ENCODE results near the gene VPS4A. TPM values are rescaled to one million over a fixed set of nuclear protein-coding genes. Genes with fewer than 3 reads are reported as not detected.

VPS4A gene
- total RNA-seq, 6 donors from 2014 or later, result 27.8 to 48.6 (median 32.9) TPM

GRCh38 chr16:69364088-69364487 is 52.9 kb downstream of the VPS4A start:
- Histone ChIP-seq H3K4me3 (no peak overlapping the region), H3K4me1 (no peaks in the 10 kb centered on the region), H3K9me3 (no peaks in the 10 kb centered on the region), H3K27me3 (no peaks in the 10 kb centered on the region), H3K27ac (peak overlapping the region in 1 of 4 donors; percentile 70), H3K36me3 (peaks cover 26 to 74% (median 47%) of the 10 kb centered on the region in 4 donors)
- no peak for TF ChIP-seq EP300 (IDR thresholded peaks at IDR 0.05)
- no peak for TF ChIP-seq POLR2AphosphoS5 (IDR thresholded peaks at IDR 0.05)
- TF ChIP-seq CTCF (IDR thresholded peaks at IDR 0.05), result no peak
- TF ChIP-seq POLR2A (IDR thresholded peaks at IDR 0.05), result no peak
- ATAC-seq (ENCODE audit: low FRiP score in 2 of 2), result no peak
- 89 to 93% methylated on average over 2 of the region's 2 CpGs for WGBS, 2 donors
- DNase-seq, result no peak

GRCh38 chr16:69365901-69366300 is 54.8 kb downstream of the VPS4A start:
- ATAC-seq (ENCODE audit: low FRiP score in 2 of 2), result no peak

GRCh38 chr16:69366431-69366830 is 55.3 kb downstream of the VPS4A start:
- no peaks in the 10 kb centered on the region for H3K4me1 ChIP-seq
- no peak overlapping the region for H3K27ac ChIP-seq
- ATAC-seq (ENCODE audit: low FRiP score in 2 of 2) (no peak), DNase-seq (no peak)
- H3K27me3 ChIP-seq, result no peaks in the 10 kb centered on the region
- 95 to 96% methylated on average over 4 to 7 of the region's 7 CpGs for WGBS, 2 donors
- no peak overlapping the region for H3K4me3 ChIP-seq
- no peaks in the 10 kb centered on the region for H3K9me3 ChIP-seq
- TF ChIP-seq POLR2AphosphoS5 (IDR thresholded peaks at IDR 0.05) (no peak), EP300 (IDR thresholded peaks at IDR 0.05) (no peak), POLR2A (IDR thresholded peaks at IDR 0.05) (no peak), CTCF (IDR thresholded peaks at IDR 0.05) (no peak)
- peaks cover 33 to 81% (median 62%) of the 10 kb centered on the region in 4 donors for H3K36me3 ChIP-seq

More at GRCh38 chr16:69365901-69366300, 54.8 kb downstream of the VPS4A start:
- Histone ChIP-seq H3K4me1 (no peaks in the 10 kb centered on the region), H3K36me3 (peaks cover 33 to 80% (median 62%) of the 10 kb centered on the region in 4 donors), H3K4me3 (no peak overlapping the region), H3K27ac (no peak overlapping the region), H3K9me3 (no peaks in the 10 kb centered on the region), H3K27me3 (no peaks in the 10 kb centered on the region)
- no peak for DNase-seq
- TF ChIP-seq POLR2AphosphoS5 (IDR thresholded peaks at IDR 0.05), result no peak
- no peak for TF ChIP-seq CTCF (IDR thresholded peaks at IDR 0.05)
- no peak for TF ChIP-seq POLR2A (IDR thresholded peaks at IDR 0.05)
- no peak for TF ChIP-seq EP300 (IDR thresholded peaks at IDR 0.05)
- 94 to 95% methylated on average over 2 of the region's 2 CpGs for WGBS, 2 donors

GRCh38 chr16:69367980-69368379 is 56.8 kb downstream of the VPS4A start:
- Histone ChIP-seq H3K36me3 (peaks cover 33 to 94% (median 68%) of the 10 kb centered on the region in 4 donors), H3K9me3 (no peaks in the 10 kb centered on the region), H3K27me3 (no peaks in the 10 kb centered on the region), H3K4me1 (no peaks in the 10 kb centered on the region), H3K4me3 (no peak overlapping the region), H3K27ac (no peak overlapping the region)
- no peak for DNase-seq
- 59 to 81% methylated on average over 7 of the region's 7 CpGs for WGBS, 2 donors
- no peak for ATAC-seq (ENCODE audit: low FRiP score in 2 of 2)
- TF ChIP-seq EP300 (IDR thresholded peaks at IDR 0.05), result no peak
- no peak for TF ChIP-seq POLR2AphosphoS5 (IDR thresholded peaks at IDR 0.05)
- no peak for TF ChIP-seq CTCF (IDR thresholded peaks at IDR 0.05)
- TF ChIP-seq POLR2A (IDR thresholded peaks at IDR 0.05), result no peak

DNA sequence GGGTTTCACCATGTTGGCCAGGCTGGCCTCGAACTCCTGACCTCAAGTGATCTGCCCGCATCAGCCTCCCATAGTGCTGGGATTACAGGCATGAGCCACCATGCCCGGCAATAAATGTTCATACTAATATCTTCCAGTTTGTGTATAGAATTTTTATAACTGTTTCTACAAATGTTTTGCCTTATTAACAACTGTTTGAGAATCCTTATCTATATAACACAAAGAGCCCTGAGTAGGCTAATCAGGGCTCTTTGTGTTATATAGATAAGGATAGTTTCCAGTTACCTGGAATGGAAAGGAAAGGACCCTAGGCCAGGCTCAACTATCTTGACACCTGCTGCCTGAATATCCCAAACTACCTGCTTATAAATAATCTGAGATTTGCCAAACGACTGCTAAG is 57.7 kb downstream of the VPS4A start:
- DNase-seq (no peak), ATAC-seq (ENCODE audit: low FRiP score in 2 of 2) (no peak)
- TF ChIP-seq EP300 (IDR thresholded peaks at IDR 0.05) (no peak), CTCF (IDR thresholded peaks at IDR 0.05) (no peak), POLR2A (IDR thresholded peaks at IDR 0.05) (no peak), POLR2AphosphoS5 (IDR thresholded peaks at IDR 0.05) (no peak)
- no peaks in the 10 kb centered on the region for H3K9me3 ChIP-seq
- H3K27ac ChIP-seq, result no peak overlapping the region
- H3K36me3 ChIP-seq, result peaks cover 33 to 88% (median 64%) of the 10 kb centered on the region in 4 donors
- no peak overlapping the region for H3K4me3 ChIP-seq
- no peaks in the 10 kb centered on the region for H3K4me1 ChIP-seq
- H3K27me3 ChIP-seq, result no peaks in the 10 kb centered on the region
- 96 to 98% methylated on average over 4 of the region's 4 CpGs for WGBS, 2 donors

Data from upper lobe of left lung (tissue), 6 donors.